MM.1S (cell line): ENCODE measurements around the gene TRIM59.

ENCODE experiments used
- CTCF ChIP-seq: fragments of 300-600 bp; sonication (generic); IDR thresholded peaks from 2 replicates; pipeline ENCODE4 v1.5.1; 2016; ENCODE audit warnings: antibody characterized with exemption, low read length, mixed read lengths
- EZH2 ChIP-seq: fragments of 300-600 bp; sonication (generic); optimal IDR thresholded peaks from 2 replicates; pipeline ENCODE3; 2017; ENCODE audit warnings: low read depth, mild to moderate bottlenecking, antibody characterized with exemption, low read length, mixed read lengths

- TF ChIP-seq CTCF (no peak), EZH2 (no peak)
These were observed 2.0 kb upstream of the TRIM59 start for GRCh38 chr3:160451602-160452001.
